ENCODE measurements around the gene IRX2. TPM values are rescaled to one million over a fixed set of nuclear protein-coding genes. Genes with fewer than 3 reads are reported as not detected.

IRX2 gene
- total and polyA plus RNA-seq, 8 donors, result 7.0 to 143 (median 8.6) TPM; not detected in 1

DNA sequence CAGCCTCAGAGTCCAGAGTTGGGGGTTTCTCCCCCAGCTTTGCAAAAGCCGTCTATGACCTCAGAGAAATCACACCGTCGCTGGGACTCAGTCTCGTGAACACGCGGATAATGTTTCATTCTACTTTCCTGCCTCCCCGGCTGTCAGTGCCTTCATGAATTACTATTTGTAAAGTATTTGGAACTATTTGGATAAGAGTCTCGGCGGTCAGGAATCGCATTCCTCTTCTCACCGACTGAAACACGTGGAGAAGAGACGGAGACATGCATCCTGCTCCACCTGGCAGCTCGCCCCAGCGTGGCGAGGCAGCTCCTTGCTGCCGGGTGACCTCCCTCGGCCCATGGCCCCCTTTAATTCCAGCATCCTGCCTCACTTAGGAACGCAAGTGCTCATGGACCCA is 23.9 kb downstream of the IRX2 start:
- H3K4me3 ChIP-seq, result no peak overlapping the region
- H3K9me3 ChIP-seq, result no peaks in the 10 kb centered on the region
- intact Hi-C loops (cut with DNase I; ENCODE audit: low total_unique reads), result no loop called here
- no peaks in the 10 kb centered on the region for H3K36me3 ChIP-seq
- 38 to 49% (median 40%) methylated on average over 19 of the region's 19 CpGs for WGBS, 5 donors
- peaks cover 0 to 44% (median 0%) of the 10 kb centered on the region in 3 donors for H3K27me3 ChIP-seq
- TF ChIP-seq POLR2AphosphoS5 (IDR thresholded peaks at IDR 0.05), result no peak
- TF ChIP-seq POLR2A (IDR thresholded peaks at IDR 0.05), result no peak
- TF ChIP-seq, protein P1, sequence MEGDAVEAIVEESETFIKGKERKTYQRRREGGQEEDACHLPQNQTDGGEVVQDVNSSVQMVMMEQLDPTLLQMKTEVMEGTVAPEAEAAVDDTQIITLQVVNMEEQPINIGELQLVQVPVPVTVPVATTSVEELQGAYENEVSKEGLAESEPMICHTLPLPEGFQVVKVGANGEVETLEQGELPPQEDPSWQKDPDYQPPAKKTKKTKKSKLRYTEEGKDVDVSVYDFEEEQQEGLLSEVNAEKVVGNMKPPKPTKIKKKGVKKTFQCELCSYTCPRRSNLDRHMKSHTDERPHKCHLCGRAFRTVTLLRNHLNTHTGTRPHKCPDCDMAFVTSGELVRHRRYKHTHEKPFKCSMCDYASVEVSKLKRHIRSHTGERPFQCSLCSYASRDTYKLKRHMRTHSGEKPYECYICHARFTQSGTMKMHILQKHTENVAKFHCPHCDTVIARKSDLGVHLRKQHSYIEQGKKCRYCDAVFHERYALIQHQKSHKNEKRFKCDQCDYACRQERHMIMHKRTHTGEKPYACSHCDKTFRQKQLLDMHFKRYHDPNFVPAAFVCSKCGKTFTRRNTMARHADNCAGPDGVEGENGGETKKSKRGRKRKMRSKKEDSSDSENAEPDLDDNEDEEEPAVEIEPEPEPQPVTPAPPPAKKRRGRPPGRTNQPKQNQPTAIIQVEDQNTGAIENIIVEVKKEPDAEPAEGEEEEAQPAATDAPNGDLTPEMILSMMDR (IDR thresholded peaks at IDR 0.05), result no peak
- no peak for TF ChIP-seq EP300 (IDR thresholded peaks at IDR 0.05)
- no peak for DNase-seq
- H3K4me1 ChIP-seq, result no peaks in the 10 kb centered on the region
- H3K27ac ChIP-seq, result no peak overlapping the region

DNA sequence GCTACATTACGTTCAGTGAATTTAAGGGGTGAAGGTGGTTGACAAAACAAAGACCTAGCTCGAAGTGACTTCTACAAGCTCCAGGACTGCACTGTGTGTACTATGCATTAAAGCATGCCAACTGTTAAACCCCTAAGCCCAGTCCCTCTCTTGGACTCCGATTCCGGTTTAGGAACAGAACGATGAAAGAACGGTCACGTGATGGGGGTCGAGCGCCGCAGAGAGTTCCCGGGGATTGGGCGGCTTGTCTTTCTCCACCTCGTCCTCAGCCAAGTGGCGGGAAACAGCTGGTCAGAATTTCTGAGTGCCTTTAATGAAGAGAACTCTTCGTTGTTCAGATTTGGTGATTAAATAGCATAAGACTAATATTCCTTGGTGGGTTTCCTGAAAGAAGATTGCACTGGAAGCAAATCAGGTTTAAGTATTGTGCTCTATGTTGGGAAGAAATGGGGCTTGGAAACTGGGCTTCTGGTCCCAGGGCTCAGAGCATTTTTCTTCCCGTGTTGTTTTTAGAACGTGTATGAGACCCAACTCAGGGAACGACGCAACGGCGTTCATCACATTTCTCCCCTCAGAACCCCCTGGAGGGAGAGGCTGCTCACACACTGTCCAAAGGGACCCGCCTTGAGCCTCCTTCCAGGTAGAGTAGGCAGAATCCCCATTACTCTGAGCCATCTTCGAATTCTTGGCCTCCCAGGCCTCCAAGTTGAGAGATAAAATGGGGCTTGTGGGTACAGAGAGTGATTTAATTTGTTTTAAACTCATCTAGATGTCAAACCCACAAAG is 25.3 kb downstream of the IRX2 start:
- DNase-seq, result no peak
- Histone ChIP-seq H3K27me3 (peaks cover 0 to 39% (median 0%) of the 10 kb centered on the region in 3 donors), H3K27ac (no peak overlapping the region), H3K36me3 (no peaks in the 10 kb centered on the region), H3K4me1 (no peaks in the 10 kb centered on the region), H3K9me3 (no peaks in the 10 kb centered on the region), H3K4me3 (no peak overlapping the region)
- TF ChIP-seq POLR2A (IDR thresholded peaks at IDR 0.05) (no peak), POLR2AphosphoS5 (IDR thresholded peaks at IDR 0.05) (no peak)
- WGBS, 5 donors, result 90 to 94% (median 91%) methylated on average over 23 of the region's 23 CpGs
- intact Hi-C loops (cut with DNase I; ENCODE audit: low total_unique reads), result no loop called here

DNA sequence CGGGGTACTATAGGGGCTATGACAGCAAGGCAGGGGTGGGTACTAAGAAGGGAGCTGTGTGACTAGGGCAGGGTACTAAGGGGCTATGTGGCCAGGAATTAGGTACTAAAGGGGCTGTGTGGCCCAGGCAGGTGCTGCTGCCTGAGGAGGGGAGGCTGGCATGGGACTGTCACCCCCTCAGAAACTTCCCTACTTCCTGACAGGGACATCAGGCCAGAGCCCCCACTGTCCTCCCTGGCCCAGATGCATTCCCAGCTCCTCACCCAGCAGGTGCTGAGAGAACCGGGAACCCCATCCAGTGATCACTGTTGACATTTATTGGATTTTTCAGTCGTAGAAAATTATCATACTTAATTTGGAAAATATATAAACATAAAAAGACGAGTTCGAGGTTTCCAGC is 26.6 kb downstream of the IRX2 start:
- Histone ChIP-seq H3K4me3 (no peak overlapping the region), H3K9me3 (no peaks in the 10 kb centered on the region)
- intact Hi-C loops (cut with DNase I; ENCODE audit: low total_unique reads), result no loop called here

DNA sequence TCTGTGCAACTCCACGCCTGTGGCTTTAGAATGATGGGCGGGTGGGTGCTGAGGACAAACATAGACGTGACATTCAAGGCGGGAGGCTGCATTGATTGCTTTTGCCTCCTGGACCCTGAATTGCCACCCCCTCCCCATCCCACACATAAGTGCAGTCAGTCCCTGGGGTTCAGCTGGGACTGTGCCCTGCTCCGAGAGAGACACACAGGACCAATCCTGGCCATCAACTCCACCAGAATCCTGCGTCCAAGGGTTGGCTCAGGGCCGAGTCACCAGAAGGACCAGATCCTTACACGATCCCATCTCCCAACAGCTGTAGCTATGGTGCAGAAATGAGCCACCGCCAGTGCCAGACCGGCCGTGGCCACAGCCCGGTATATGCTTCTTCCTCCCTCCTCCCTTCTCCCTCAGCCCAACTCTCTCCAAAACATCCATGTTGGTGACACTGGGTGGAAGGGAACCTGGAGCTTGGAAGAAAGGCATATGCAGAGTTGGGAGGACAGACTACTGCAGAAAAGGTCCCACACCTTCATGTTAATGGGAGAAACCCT is 27.4 kb downstream of the IRX2 start:
- Histone ChIP-seq H3K9me3 (no peaks in the 10 kb centered on the region), H3K36me3 (no peaks in the 10 kb centered on the region), H3K27me3 (peaks cover 0 to 26% (median 0%) of the 10 kb centered on the region in 3 donors), H3K4me1 (no peaks in the 10 kb centered on the region), H3K27ac (no peak overlapping the region), H3K4me3 (no peak overlapping the region)
- DNase-seq, result no peak
- intact Hi-C loops (cut with DNase I; ENCODE audit: low total_unique reads), result no loop called here
- 83 to 89% (median 86%) methylated on average over 12 of the region's 12 CpGs for WGBS, 5 donors
- TF ChIP-seq EP300 (IDR thresholded peaks at IDR 0.05) (no peak), POLR2AphosphoS5 (IDR thresholded peaks at IDR 0.05) (no peak)
- TF ChIP-seq, protein P1 (IDR thresholded peaks at IDR 0.05), result no peak

More for the DNA sequence above, 26.6 kb downstream of the IRX2 start:
- no peaks in the 10 kb centered on the region for H3K36me3 ChIP-seq
- peaks cover 0 to 30% (median 0%) of the 10 kb centered on the region in 3 donors for H3K27me3 ChIP-seq
- no peak overlapping the region for H3K27ac ChIP-seq
- 82 to 92% (median 86%) methylated on average over 5 of the region's 5 CpGs for WGBS, 5 donors
- TF ChIP-seq POLR2A (IDR thresholded peaks at IDR 0.05), result no peak
- no peak for TF ChIP-seq POLR2AphosphoS5 (IDR thresholded peaks at IDR 0.05)
- no peak for TF ChIP-seq EP300 (IDR thresholded peaks at IDR 0.05)
- TF ChIP-seq, protein P1 (IDR thresholded peaks at IDR 0.05), result no peak
- no peak for DNase-seq
- no peaks in the 10 kb centered on the region for H3K4me1 ChIP-seq

DNA sequence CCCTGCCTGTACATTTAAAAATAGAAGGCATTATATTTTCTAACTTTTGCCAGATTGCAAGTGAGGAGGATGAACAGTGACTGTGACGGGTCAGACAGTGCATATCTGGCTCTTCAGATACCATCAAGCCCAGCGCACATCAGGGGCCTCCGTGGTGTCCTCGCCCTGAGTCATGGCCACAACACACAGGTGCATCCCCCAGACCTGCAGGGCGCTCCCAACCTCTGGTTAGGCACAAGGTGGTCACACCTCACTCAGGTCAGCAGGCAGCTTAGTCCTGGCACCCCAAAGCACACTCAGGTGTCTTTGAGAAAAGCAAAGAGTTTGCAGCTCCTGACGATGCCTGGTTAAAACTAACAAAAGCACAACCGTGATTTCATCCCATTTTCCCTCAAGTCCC is 28.6 kb downstream of the IRX2 start:
- TF ChIP-seq, protein P1 (IDR thresholded peaks at IDR 0.05), result no peak
- TF ChIP-seq POLR2A (IDR thresholded peaks at IDR 0.05) (no peak), POLR2AphosphoS5 (IDR thresholded peaks at IDR 0.05) (no peak), EP300 (IDR thresholded peaks at IDR 0.05) (no peak)
- WGBS, 5 donors, result 85 to 92% (median 88%) methylated on average over 7 of the region's 7 CpGs
- no peak for DNase-seq
- Histone ChIP-seq H3K27me3 (peaks cover 0 to 16% (median 0%) of the 10 kb centered on the region in 3 donors), H3K4me1 (no peaks in the 10 kb centered on the region), H3K27ac (no peak overlapping the region), H3K4me3 (no peak overlapping the region), H3K36me3 (no peaks in the 10 kb centered on the region), H3K9me3 (no peaks in the 10 kb centered on the region)
- intact Hi-C loops (cut with DNase I; ENCODE audit: low total_unique reads), result no loop called here

Data from stomach (tissue), 9 donors.